Loucy (cell line): ENCODE measurements around the gene PKIB.

Experiments used
- EZH2phosphoT487 ChIP-seq: fragments of 200-600 bp; IDR thresholded peaks from 2 replicates; pipeline ENCODE4 v1.6.1; 2018; ENCODE audit warnings: antibody characterized with exemption, mild to moderate bottlenecking, moderate library complexity, borderline replicate concordance
- TF ChIP-seq, protein P1 (sequence below): fragments of 200-600 bp; sonication (generic); conservative IDR thresholded peaks from 2 replicates; pipeline ENCODE4 v1.5.1; 2014; ENCODE audit warnings: mild to moderate bottlenecking, antibody characterized with exemption, low read length

DNA sequence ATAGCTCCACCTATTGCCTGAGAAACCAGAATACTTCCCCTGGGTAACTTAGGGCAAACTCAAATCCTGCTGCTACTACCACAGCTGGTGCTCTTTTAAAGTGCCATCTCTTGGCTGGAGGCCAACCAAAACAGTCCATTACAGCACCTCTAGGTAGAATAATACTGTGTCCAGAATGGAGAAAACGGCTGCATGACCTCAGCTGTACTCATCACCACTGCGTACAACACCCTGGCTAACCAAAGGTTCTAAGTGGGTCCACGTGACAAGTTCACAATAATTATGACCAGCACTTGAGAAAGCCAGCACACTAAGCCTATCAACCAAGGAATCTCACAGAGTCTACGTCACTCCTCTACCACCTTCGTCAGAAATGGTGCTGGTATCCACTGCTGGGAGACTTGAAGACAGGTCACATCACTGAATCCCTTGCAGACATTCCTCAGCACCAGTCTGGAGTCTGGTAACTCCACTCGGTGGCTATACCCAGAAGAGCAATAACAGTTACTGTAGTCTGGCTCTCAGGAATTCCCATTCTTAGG is 40.9 kb upstream of the PKIB start:
- TF ChIP-seq, protein P1, sequence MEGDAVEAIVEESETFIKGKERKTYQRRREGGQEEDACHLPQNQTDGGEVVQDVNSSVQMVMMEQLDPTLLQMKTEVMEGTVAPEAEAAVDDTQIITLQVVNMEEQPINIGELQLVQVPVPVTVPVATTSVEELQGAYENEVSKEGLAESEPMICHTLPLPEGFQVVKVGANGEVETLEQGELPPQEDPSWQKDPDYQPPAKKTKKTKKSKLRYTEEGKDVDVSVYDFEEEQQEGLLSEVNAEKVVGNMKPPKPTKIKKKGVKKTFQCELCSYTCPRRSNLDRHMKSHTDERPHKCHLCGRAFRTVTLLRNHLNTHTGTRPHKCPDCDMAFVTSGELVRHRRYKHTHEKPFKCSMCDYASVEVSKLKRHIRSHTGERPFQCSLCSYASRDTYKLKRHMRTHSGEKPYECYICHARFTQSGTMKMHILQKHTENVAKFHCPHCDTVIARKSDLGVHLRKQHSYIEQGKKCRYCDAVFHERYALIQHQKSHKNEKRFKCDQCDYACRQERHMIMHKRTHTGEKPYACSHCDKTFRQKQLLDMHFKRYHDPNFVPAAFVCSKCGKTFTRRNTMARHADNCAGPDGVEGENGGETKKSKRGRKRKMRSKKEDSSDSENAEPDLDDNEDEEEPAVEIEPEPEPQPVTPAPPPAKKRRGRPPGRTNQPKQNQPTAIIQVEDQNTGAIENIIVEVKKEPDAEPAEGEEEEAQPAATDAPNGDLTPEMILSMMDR, result no peak
- no peak for TF ChIP-seq EZH2phosphoT487
